Rectal smooth muscle tissue (tissue), 1 donor: ENCODE results near the gene GOT2.
"Not testable (repeated sequence)": the region's sequence is repeated elsewhere in the genome, so short reads cannot be mapped to it uniquely, and the experiment has no call there.

Experiments
- H3K27ac ChIP-seq: one replicate; pipeline ENCODE4 v1.7.0; 2013; ENCODE audit warnings: low read depth, low read length, inconsistent platforms
- H3K27me3 ChIP-seq: one replicate; pipeline ENCODE4 v1.7.0; 2013; ENCODE audit warnings: low read length; ENCODE audit not compliant: control insufficient read depth, insufficient read depth
- H3K36me3 ChIP-seq: one replicate; pipeline ENCODE4 v1.7.0; 2013; ENCODE audit warnings: low read length; ENCODE audit not compliant: control insufficient read depth, insufficient read depth
- H3K4me1 ChIP-seq: one replicate; pipeline ENCODE4 v1.7.0; 2013; ENCODE audit warnings: low read length; ENCODE audit not compliant: control insufficient read depth, insufficient read depth
- H3K4me3 ChIP-seq: one replicate; pipeline ENCODE4 v1.7.0; 2013; ENCODE audit warnings: low read length
- H3K9ac ChIP-seq: one replicate; pipeline ENCODE4 v1.7.0; 2013; ENCODE audit warnings: low read length

GOT2 gene

GRCh38 chr16:58736341-58736740 lies 2.2 kb upstream of the GOT2 start:
- not testable (repeated sequence) for H3K4me3 ChIP-seq, H3K36me3 ChIP-seq, H3K27me3 ChIP-seq, H3K4me1 ChIP-seq, H3K27ac ChIP-seq, H3K9ac ChIP-seq

- H3K4me3 ChIP-seq = peak overlapping the region; percentile 73
- H3K4me1 ChIP-seq = no peaks in the 10 kb centered on the region
- no peaks in the 10 kb centered on the region for H3K27me3 ChIP-seq
- H3K9ac ChIP-seq = no peak overlapping the region
- no peaks in the 10 kb centered on the region for H3K36me3 ChIP-seq
- peak overlapping the region; percentile 61 for H3K27ac ChIP-seq
Observed at GRCh38 chr16:58734459-58734787, 307 bp upstream of the GOT2 start.

- no peaks in the 10 kb centered on the region for H3K36me3 ChIP-seq
- no peak overlapping the region for H3K9ac ChIP-seq
- no peaks in the 10 kb centered on the region for H3K27me3 ChIP-seq
- no peaks in the 10 kb centered on the region for H3K4me1 ChIP-seq
- H3K27ac ChIP-seq = peak overlapping the region; percentile 61
- peak overlapping the region; percentile 73 for H3K4me3 ChIP-seq
Observed at GRCh38 chr16:58733248-58733670, 857 bp downstream of the GOT2 start.

- Histone ChIP-seq H3K4me3 (peak overlapping the region; percentile 73), H3K27ac (no peak overlapping the region), H3K4me1 (no peaks in the 10 kb centered on the region), H3K36me3 (no peaks in the 10 kb centered on the region), H3K27me3 (no peaks in the 10 kb centered on the region), H3K9ac (no peak overlapping the region)
Observed at GRCh38 chr16:58732545-58733247, 1.4 kb downstream of the GOT2 start.

GRCh38 chr16:58730724-58731370 lies 3.3 kb downstream of the GOT2 start:
- Histone ChIP-seq H3K4me3 (no peak overlapping the region), H3K27me3 (no peaks in the 10 kb centered on the region), H3K4me1 (no peaks in the 10 kb centered on the region), H3K27ac (no peak overlapping the region), H3K36me3 (no peaks in the 10 kb centered on the region), H3K9ac (no peak overlapping the region)

GRCh38 chr16:58727796-58728568 lies 6.1 kb downstream of the GOT2 start:
- no peak overlapping the region for H3K27ac ChIP-seq
- no peaks in the 10 kb centered on the region for H3K4me1 ChIP-seq
- no peak overlapping the region for H3K4me3 ChIP-seq
- no peaks in the 10 kb centered on the region for H3K27me3 ChIP-seq
- H3K9ac ChIP-seq = no peak overlapping the region
- H3K36me3 ChIP-seq = peaks cover 2% of the 10 kb centered on the region

- peaks cover 2% of the 10 kb centered on the region for H3K36me3 ChIP-seq
- H3K27me3 ChIP-seq = no peaks in the 10 kb centered on the region
- H3K4me1 ChIP-seq = no peaks in the 10 kb centered on the region
- H3K27ac ChIP-seq = no peak overlapping the region
- H3K9ac ChIP-seq = no peak overlapping the region
- no peak overlapping the region for H3K4me3 ChIP-seq
Observed at GRCh38 chr16:58727028-58727781, 6.9 kb downstream of the GOT2 start.

GRCh38 chr16:58723109-58723508 lies 11.0 kb downstream of the GOT2 start:
- Histone ChIP-seq H3K9ac (no peak overlapping the region), H3K4me1 (no peaks in the 10 kb centered on the region), H3K4me3 (no peak overlapping the region), H3K27ac (no peak overlapping the region), H3K27me3 (no peaks in the 10 kb centered on the region), H3K36me3 (peaks cover 13% of the 10 kb centered on the region)

GRCh38 chr16:58717994-58718393 lies 16.1 kb downstream of the GOT2 start:
- no peaks in the 10 kb centered on the region for H3K4me1 ChIP-seq
- H3K27me3 ChIP-seq = no peaks in the 10 kb centered on the region
- no peak overlapping the region for H3K4me3 ChIP-seq
- no peak overlapping the region for H3K9ac ChIP-seq
- H3K36me3 ChIP-seq = peaks cover 25% of the 10 kb centered on the region
- no peak overlapping the region for H3K27ac ChIP-seq

GRCh38 chr16:58716468-58716867 lies 17.6 kb downstream of the GOT2 start:
- Histone ChIP-seq H3K4me3 (no peak overlapping the region), H3K4me1 (no peaks in the 10 kb centered on the region), H3K27me3 (no peaks in the 10 kb centered on the region), H3K27ac (no peak overlapping the region), H3K36me3 (peaks cover 25% of the 10 kb centered on the region), H3K9ac (no peak overlapping the region)

- Histone ChIP-seq H3K36me3 (peaks cover 21% of the 10 kb centered on the region), H3K4me1 (no peaks in the 10 kb centered on the region), H3K27me3 (no peaks in the 10 kb centered on the region), H3K9ac (no peak overlapping the region), H3K27ac (no peak overlapping the region), H3K4me3 (no peak overlapping the region)
Observed at GRCh38 chr16:58713742-58714141, 20.4 kb downstream of the GOT2 start.

GRCh38 chr16:58709333-58709732 lies 24.8 kb downstream of the GOT2 start:
- H3K36me3 ChIP-seq = peaks cover 9% of the 10 kb centered on the region
- no peaks in the 10 kb centered on the region for H3K27me3 ChIP-seq
- H3K4me1 ChIP-seq = no peaks in the 10 kb centered on the region
- H3K27ac ChIP-seq = no peak overlapping the region
- no peak overlapping the region for H3K9ac ChIP-seq
- no peak overlapping the region for H3K4me3 ChIP-seq
